Measurements from ENCODE around the gene EML3. TPM values are rescaled to one million over a fixed set of nuclear protein-coding genes. Genes with fewer than 3 reads are reported as not detected.

Gene EML3
- total and polyA plus RNA-seq, 2 donors from 2014 or later: 35.0 to 83.3 TPM

GRCh38 chr11:62615521-62615920 lies 2.9 kb upstream of the EML3 start:
- Histone ChIP-seq H3K4me1 (ENCODE audit: control insufficient read depth in 2 of 3, insufficient read depth in 2 of 3, low read depth in 1 of 3, low read length in 3 of 3) (peaks cover 0 to 24% (median 7%) of the 10 kb centered on the region in 3 donors), H3K9ac (ENCODE audit: low read length in 3 of 3) (no peak overlapping the region), H3K4me3 (ENCODE audit: low read length in 3 of 3) (no peak overlapping the region), H3K36me3 (ENCODE audit: control insufficient read depth in 2 of 3, insufficient read depth in 3 of 3, low read length in 3 of 3) (peaks cover 0 to 5% (median 0%) of the 10 kb centered on the region in 3 donors), H3K9me3 (ENCODE audit: control insufficient read depth in 2 of 3, insufficient read depth in 1 of 3, low read length in 3 of 3) (no peaks in the 10 kb centered on the region), H3K27me3 (ENCODE audit: control insufficient read depth, insufficient read depth, low read length) (no peaks in the 10 kb centered on the region), H3K27ac (ENCODE audit: low read depth in 2 of 2, low read length in 2 of 2) (no peak overlapping the region)
- TF ChIP-seq, protein P1, sequence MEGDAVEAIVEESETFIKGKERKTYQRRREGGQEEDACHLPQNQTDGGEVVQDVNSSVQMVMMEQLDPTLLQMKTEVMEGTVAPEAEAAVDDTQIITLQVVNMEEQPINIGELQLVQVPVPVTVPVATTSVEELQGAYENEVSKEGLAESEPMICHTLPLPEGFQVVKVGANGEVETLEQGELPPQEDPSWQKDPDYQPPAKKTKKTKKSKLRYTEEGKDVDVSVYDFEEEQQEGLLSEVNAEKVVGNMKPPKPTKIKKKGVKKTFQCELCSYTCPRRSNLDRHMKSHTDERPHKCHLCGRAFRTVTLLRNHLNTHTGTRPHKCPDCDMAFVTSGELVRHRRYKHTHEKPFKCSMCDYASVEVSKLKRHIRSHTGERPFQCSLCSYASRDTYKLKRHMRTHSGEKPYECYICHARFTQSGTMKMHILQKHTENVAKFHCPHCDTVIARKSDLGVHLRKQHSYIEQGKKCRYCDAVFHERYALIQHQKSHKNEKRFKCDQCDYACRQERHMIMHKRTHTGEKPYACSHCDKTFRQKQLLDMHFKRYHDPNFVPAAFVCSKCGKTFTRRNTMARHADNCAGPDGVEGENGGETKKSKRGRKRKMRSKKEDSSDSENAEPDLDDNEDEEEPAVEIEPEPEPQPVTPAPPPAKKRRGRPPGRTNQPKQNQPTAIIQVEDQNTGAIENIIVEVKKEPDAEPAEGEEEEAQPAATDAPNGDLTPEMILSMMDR (IDR thresholded peaks at IDR 0.05; ENCODE audit: borderline replicate concordance, extremely low read depth, insufficient read depth): no peak
- intact Hi-C loops (cut with DNase I): no loop called here
- DNase-seq: no peak
- FAIRE-seq: no peak

DNA sequence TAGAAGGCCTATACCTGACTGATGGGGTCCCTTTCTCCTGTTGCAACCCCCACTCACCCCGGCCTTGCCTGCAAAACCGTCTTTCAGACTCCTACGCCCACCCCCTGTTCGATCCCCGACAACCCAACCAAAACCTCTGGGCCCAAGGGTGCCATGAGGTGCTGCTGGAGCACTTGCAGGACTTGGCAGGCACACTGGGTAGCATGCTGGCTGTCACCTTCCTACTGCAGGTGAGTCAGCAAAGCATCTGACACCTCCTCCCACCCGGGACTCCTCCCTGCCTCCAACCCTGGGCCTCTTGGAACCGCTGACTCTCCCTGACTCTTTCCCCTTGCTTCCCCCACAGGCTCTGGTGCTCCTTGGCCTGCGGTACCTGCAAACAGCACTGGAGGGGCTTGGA lies 1.7 kb upstream of the EML3 start:
- Histone ChIP-seq H3K36me3 (ENCODE audit: control insufficient read depth in 2 of 3, insufficient read depth in 3 of 3, low read length in 3 of 3) (peaks cover 2 to 9% (median 3%) of the 10 kb centered on the region in 3 donors), H3K4me1 (ENCODE audit: control insufficient read depth in 2 of 3, insufficient read depth in 2 of 3, low read depth in 1 of 3, low read length in 3 of 3) (peaks cover 0 to 26% (median 4%) of the 10 kb centered on the region in 3 donors), H3K27ac (ENCODE audit: low read depth in 2 of 2, low read length in 2 of 2) (no peak overlapping the region), H3K9ac (ENCODE audit: low read length in 3 of 3) (no peak overlapping the region), H3K4me3 (ENCODE audit: low read length in 3 of 3) (no peak overlapping the region), H3K27me3 (ENCODE audit: control insufficient read depth, insufficient read depth, low read length) (no peaks in the 10 kb centered on the region), H3K9me3 (ENCODE audit: control insufficient read depth in 2 of 3, insufficient read depth in 1 of 3, low read length in 3 of 3) (no peaks in the 10 kb centered on the region)
- intact Hi-C loops (cut with DNase I): no loop called here
- no peak for FAIRE-seq
- peak in 1 of 5 donors; percentile 77 for DNase-seq
- TF ChIP-seq, protein P1 (IDR thresholded peaks at IDR 0.05; ENCODE audit: borderline replicate concordance, extremely low read depth, insufficient read depth): no peak

DNA sequence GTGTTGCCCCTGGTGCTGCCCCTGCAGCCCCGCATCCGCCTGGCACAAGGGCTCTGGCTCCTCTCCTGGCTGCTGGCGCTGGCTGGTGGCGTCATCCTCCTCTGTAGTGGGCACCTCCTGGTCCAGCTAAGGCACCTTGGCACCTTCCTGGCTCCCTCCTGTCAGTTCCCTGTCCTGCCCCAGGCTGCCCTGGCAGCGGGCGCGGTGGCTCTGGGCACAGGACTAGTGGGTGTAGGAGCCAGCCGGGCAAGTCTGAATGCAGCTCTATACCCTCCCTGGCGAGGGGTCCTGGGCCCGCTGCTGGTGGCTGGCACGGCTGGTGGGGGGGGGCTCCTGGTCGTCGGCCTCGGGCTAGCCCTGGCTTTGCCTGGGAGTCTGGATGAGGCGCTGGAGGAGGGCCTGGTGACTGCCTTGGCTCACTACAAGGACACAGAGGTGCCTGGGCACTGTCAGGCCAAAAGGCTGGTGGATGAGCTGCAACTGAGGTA lies 760 bp upstream of the EML3 start:
- FAIRE-seq (no peak), DNase-seq (peak in 1 of 5 donors; percentile 78)
- Histone ChIP-seq H3K36me3 (ENCODE audit: control insufficient read depth in 2 of 3, insufficient read depth in 3 of 3, low read length in 3 of 3) (peaks cover 2 to 9% (median 5%) of the 10 kb centered on the region in 3 donors), H3K27me3 (ENCODE audit: control insufficient read depth, insufficient read depth, low read length) (no peaks in the 10 kb centered on the region), H3K4me1 (ENCODE audit: control insufficient read depth in 2 of 3, insufficient read depth in 2 of 3, low read depth in 1 of 3, low read length in 3 of 3) (peaks cover 0 to 26% (median 4%) of the 10 kb centered on the region in 3 donors), H3K9me3 (ENCODE audit: control insufficient read depth in 2 of 3, insufficient read depth in 1 of 3, low read length in 3 of 3) (no peaks in the 10 kb centered on the region), H3K9ac (ENCODE audit: low read length in 3 of 3) (peak overlapping the region in 1 of 3 donors; percentile 24), H3K27ac (ENCODE audit: low read depth in 2 of 2, low read length in 2 of 2) (peak overlapping the region; percentile 88 to 92), H3K4me3 (ENCODE audit: low read length in 3 of 3) (peak overlapping the region in 1 of 3 donors; percentile 35)
- intact Hi-C loops (cut with DNase I): no loop called here
- TF ChIP-seq, protein P1 (IDR thresholded peaks at IDR 0.05; ENCODE audit: borderline replicate concordance, extremely low read depth, insufficient read depth): no peak

All from kidney (tissue), 14 donors.